Endothelial cell (in vitro differentiated cells): ENCODE results near the gene CDHR1. TPM values are rescaled to one million over a fixed set of nuclear protein-coding genes. Genes with fewer than 3 reads are reported as not detected.
A peak's percentile ranks its signal among the peaks of the same experiment; 100 is the strongest.
"Not testable (repeated sequence)": the region's sequence is repeated elsewhere in the genome, so short reads cannot be mapped to it uniquely, and the experiment has no call there.

Experiments used
- DNase-seq: peaks from one replicate; pipeline ENCODE4 v3.0.0; 2021; ENCODE audit warnings: low spot score
- H3K27ac Mint-ChIP-seq: one replicate; pipeline ENCODE4 v1.8.0; 2021; ENCODE audit warnings: mixed read lengths, inconsistent platforms; ENCODE audit not compliant: unreplicated experiment
- H3K27me3 Mint-ChIP-seq: one replicate; pipeline ENCODE4 v1.8.0; 2021; ENCODE audit warnings: mild to moderate bottlenecking, moderate library complexity, mixed read lengths, inconsistent platforms; ENCODE audit not compliant: unreplicated experiment
- H3K36me3 Mint-ChIP-seq: one replicate; pipeline ENCODE4 v1.8.0; 2021; ENCODE audit warnings: mild to moderate bottlenecking, low read depth, mixed read lengths, inconsistent platforms; ENCODE audit not compliant: unreplicated experiment
- H3K4me1 Mint-ChIP-seq: one replicate; pipeline ENCODE4 v1.8.0; 2021; ENCODE audit warnings: mild to moderate bottlenecking, mixed read lengths, inconsistent platforms; ENCODE audit not compliant: unreplicated experiment
- H3K4me3 Mint-ChIP-seq: one replicate; pipeline ENCODE4 v1.8.0; 2021; ENCODE audit warnings: mild to moderate bottlenecking, mixed read lengths, inconsistent platforms; ENCODE audit not compliant: unreplicated experiment
- H3K9me3 Mint-ChIP-seq: one replicate; pipeline ENCODE4 v1.8.0; 2021; ENCODE audit warnings: mixed read lengths, inconsistent platforms; ENCODE audit not compliant: unreplicated experiment
- long read RNA-seq: library from polyadenylated mRNA; unstranded; transcript quantifications from one replicate; pipeline ENCODE4 v2.0.0, GENCODE V29; 2020; ENCODE audit not compliant: unreplicated experiment
- total RNA-seq: library from RNA; stranded (reverse); fragmentation: NEBNext Ultra II Directional; extraction: Animal tissue kit (Norgen Biotek cat#: 25700); gene quantifications from one replicate; pipeline ENCODE4 v1.2.1, GENCODE V29; 2021; ENCODE audit not compliant: unreplicated experiment
- TF ChIP-seq, protein P1 (sequence below): fragments of 200-600 bp; sonication (generic); IDR thresholded peaks from one replicate; pipeline ENCODE4 v1.5.0; 2021; ENCODE audit warnings: antibody characterized with exemption; ENCODE audit not compliant: unreplicated experiment

The CDHR1 gene
- 1.3 TPM for total RNA-seq
- long read RNA-seq = 0 reads

DNA sequence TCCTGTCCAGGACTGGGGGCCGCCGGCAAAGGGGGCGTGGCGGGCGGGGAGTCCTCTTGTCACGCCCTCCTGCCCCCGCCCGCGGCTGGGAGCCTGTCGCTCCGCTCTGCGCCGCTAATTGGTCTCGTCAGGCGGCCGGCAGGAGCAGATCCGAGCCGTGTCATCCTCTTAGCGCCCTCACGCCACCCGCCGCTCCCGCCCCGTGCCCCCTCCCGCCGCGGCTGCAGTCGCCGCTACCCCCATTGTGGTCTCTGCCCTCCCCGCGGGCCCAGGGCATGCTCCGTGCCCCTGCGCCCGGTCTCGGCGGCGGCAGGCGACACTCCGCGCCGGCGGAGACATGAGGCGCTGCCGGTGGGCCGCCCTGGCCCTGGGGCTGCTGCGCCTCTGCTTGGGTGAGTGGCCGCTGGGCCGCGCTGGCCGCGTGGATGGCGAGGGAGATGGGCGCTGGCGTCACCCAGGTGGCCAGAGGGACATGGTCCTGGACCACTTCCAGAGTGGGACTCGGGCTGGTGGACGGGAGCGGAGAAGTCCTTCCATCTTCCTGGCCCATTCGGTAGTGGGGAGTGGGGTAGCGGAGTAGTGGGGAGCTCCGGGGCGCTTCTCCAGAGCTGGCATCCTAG lies at the start of gene CDHR1:
Gene CDHR1 (plus strand): TSS at position 114 of the 620 bp plus-strand sequence. CDS start 224 bp downstream, at position 338.
- Mint-ChIP-seq H3K9me3 (no peaks in the 10 kb centered on the region), H3K27ac (no peak within 1 kb of the TSS), H3K27me3 (peaks cover 19% of the 10 kb centered on the region), H3K4me1 (no peaks in the 10 kb centered on the region), H3K36me3 (no peaks in the 10 kb centered on the region), H3K4me3 (no peak within 1 kb of the TSS)
- TF ChIP-seq, protein P1, sequence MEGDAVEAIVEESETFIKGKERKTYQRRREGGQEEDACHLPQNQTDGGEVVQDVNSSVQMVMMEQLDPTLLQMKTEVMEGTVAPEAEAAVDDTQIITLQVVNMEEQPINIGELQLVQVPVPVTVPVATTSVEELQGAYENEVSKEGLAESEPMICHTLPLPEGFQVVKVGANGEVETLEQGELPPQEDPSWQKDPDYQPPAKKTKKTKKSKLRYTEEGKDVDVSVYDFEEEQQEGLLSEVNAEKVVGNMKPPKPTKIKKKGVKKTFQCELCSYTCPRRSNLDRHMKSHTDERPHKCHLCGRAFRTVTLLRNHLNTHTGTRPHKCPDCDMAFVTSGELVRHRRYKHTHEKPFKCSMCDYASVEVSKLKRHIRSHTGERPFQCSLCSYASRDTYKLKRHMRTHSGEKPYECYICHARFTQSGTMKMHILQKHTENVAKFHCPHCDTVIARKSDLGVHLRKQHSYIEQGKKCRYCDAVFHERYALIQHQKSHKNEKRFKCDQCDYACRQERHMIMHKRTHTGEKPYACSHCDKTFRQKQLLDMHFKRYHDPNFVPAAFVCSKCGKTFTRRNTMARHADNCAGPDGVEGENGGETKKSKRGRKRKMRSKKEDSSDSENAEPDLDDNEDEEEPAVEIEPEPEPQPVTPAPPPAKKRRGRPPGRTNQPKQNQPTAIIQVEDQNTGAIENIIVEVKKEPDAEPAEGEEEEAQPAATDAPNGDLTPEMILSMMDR = no peak
- peak; percentile 38 for DNase-seq

DNA sequence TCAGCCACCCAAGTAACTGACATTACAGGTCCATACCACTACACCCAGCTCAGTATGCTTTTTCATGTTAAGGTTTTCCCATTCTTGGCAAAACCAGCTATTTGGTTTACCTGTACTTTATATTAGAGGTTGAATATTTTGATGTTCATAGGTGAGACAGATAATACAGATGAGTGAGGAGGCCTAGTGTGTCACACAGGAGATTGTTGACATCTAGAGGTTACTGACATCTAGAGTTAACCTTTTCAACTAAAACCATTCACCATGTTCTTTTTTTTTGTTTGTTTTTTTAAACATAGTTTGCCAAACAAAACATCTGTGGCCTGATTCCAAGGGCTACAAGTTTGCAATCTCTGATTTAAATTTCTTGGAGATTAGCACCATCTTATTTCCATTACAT lies 47.0 kb upstream of the CDHR1 start:
- DNase-seq = no peak
- H3K27ac Mint-ChIP-seq = no peak overlapping the region

DNA sequence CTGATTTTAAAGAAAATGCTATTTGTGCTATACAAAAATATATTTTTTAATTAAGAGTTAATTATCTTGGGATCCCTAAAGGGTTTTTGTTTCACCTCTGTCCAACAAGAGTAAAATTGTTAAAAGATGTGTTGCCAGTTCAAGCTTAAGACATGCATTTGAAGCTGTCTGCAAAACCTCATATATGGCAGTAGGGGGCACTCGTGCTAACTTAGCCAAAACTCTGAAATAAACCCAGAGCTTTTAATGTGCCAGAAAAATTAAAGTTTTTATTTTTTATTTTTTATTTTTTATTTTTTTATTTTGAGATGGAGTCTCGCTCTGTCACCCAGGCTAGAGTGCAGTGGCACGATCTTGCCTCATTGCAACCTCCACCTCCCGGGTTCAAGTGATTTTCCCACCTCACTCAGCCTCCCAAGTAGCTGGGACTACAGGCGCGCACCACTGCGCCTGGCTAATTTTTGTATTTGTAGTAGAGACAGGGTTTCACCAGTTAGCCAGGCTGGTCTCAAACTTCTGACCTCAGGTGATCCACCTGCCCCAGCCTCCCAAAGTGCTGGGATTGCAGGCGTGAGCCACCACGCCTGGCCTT lies 46.2 kb upstream of the CDHR1 start:
- H3K9me3 Mint-ChIP-seq, H3K4me3 Mint-ChIP-seq, H3K27ac Mint-ChIP-seq, H3K27me3 Mint-ChIP-seq, H3K4me1 Mint-ChIP-seq, DNase-seq: not testable (repeated sequence)
- TF ChIP-seq, protein P1 = peak; percentile 75
- H3K36me3 Mint-ChIP-seq = peaks cover 15% of the 10 kb centered on the region

More for the DNA sequence above, 47.0 kb upstream of the CDHR1 start:
- H3K4me1 Mint-ChIP-seq = no peaks in the 10 kb centered on the region
- H3K9me3 Mint-ChIP-seq = no peaks in the 10 kb centered on the region
- peaks cover 17% of the 10 kb centered on the region for H3K36me3 Mint-ChIP-seq
- TF ChIP-seq, protein P1 = no peak
- H3K4me3 Mint-ChIP-seq = no peak overlapping the region
- no peaks in the 10 kb centered on the region for H3K27me3 Mint-ChIP-seq

DNA sequence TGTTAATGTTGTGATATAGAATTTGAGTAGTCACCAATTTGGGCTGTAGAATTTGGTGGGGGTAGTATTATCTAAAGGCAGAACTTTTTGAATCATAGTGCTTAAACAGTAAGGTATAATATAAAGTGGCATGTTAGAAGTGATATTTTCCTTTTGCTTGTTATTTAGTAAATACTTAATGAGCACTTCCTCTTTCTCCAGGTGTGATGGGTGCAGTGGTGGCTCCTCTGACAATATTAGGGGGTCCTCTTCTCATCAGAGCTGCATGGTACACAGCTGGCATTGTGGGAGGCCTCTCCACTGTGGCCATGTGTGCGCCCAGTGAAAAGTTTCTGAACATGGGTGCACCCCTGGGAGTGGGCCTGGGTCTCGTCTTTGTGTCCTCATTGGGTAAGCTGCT lies 44.5 kb upstream of the CDHR1 start:
- Mint-ChIP-seq H3K27me3 (no peaks in the 10 kb centered on the region), H3K4me3 (no peak overlapping the region), H3K27ac (no peak overlapping the region), H3K36me3 (peaks cover 6% of the 10 kb centered on the region), H3K9me3 (no peaks in the 10 kb centered on the region), H3K4me1 (no peaks in the 10 kb centered on the region)
- TF ChIP-seq, protein P1 = no peak
- no peak for DNase-seq

DNA sequence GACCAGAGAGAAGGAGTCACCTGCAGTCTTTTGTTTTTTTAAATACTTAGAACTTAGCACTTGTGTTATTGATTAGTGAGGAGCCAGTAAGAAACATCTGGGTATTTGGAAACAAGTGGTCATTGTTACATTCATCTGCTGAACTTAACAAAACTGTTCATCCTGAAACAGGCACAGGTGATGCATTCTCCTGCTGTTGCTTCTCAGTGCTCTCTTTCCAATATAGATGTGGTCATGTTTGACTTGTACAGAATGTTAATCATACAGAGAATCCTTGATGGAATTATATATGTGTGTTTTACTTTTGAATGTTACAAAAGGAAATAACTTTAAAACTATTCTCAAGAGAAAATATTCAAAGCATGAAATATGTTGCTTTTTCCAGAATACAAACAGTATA lies 41.6 kb upstream of the CDHR1 start:
- DNase-seq = no peak
- H3K9me3 Mint-ChIP-seq = no peaks in the 10 kb centered on the region
- no peak overlapping the region for H3K27ac Mint-ChIP-seq
- H3K4me1 Mint-ChIP-seq = no peaks in the 10 kb centered on the region
- peaks cover 2% of the 10 kb centered on the region for H3K36me3 Mint-ChIP-seq
- H3K27me3 Mint-ChIP-seq = no peaks in the 10 kb centered on the region
- TF ChIP-seq, protein P1 = no peak
- H3K4me3 Mint-ChIP-seq = no peak overlapping the region
